OCI-LY1 (cell line): ENCODE data around the gene SLC25A45.

Source experiments
- H2AFZ ChIP-seq: fragments of 200-600 bp; sonication (generic), shearing (Covaris generic); 2 replicates; pipeline ENCODE4 v1.6.0; 2014; ENCODE audit warnings: antibody characterized with exemption, mild to moderate bottlenecking, low read length
- H3F3A ChIP-seq: fragments of 200-600 bp; sonication (generic), shearing (Covaris generic); 2 replicates; pipeline ENCODE4 v1.6.0; 2014; ENCODE audit warnings: mild to moderate bottlenecking, antibody characterized with exemption, low read length, moderate library complexity; ENCODE audit not compliant: insufficient read depth
- H3K27ac ChIP-seq: fragments of 200-600 bp; sonication (generic); 2 replicates; pipeline ENCODE4 v1.5.1; 2014; ENCODE audit warnings: low read length, mixed run types, mild to moderate bottlenecking, low read depth; ENCODE audit not compliant: poor library complexity, severe bottlenecking
- H3K27me3 ChIP-seq: fragments of 200-600 bp; sonication (generic); 2 replicates; pipeline ENCODE4 v1.6.0; 2014; ENCODE audit warnings: antibody characterized with exemption, mild to moderate bottlenecking, low read length, moderate library complexity; ENCODE audit not compliant: insufficient read depth
- H3K36me3 ChIP-seq: fragments of 200-600 bp; sonication (generic); 2 replicates; pipeline ENCODE4 v1.6.1; 2014; ENCODE audit warnings: mild to moderate bottlenecking, antibody characterized with exemption, low read length, moderate library complexity, mixed read lengths; ENCODE audit not compliant: insufficient read depth
- H3K4me1 ChIP-seq: fragments of 200-600 bp; sonication (generic); 2 replicates; pipeline ENCODE4 v1.5.1; 2014; ENCODE audit warnings: mild to moderate bottlenecking, low read length, moderate library complexity; ENCODE audit not compliant: insufficient read depth, severe bottlenecking
- H3K4me2 ChIP-seq: fragments of 200-600 bp; sonication (generic), shearing (Covaris generic); 2 replicates; pipeline ENCODE4 v1.6.1; 2014; ENCODE audit warnings: low read length
- H3K4me3 ChIP-seq: fragments of 200-600 bp; sonication (generic); 2 replicates; pipeline ENCODE4 v1.5.1; 2014; ENCODE audit warnings: low read length, low read depth, mild to moderate bottlenecking, mixed read lengths; ENCODE audit not compliant: poor library complexity, severe bottlenecking
- H3K79me2 ChIP-seq: fragments of 200-600 bp; shearing (Covaris generic); 2 replicates; pipeline ENCODE4 v1.6.1; 2016; ENCODE audit warnings: mixed run types, low read length, mixed read lengths; ENCODE audit not compliant: insufficient read depth
- H3K9ac ChIP-seq: fragments of 200-600 bp; sonication (generic), shearing (Covaris generic); 2 replicates; pipeline ENCODE4 v1.6.1; 2014; ENCODE audit warnings: mild to moderate bottlenecking, low read length, mixed read lengths
- H3K9me2 ChIP-seq: fragments of 200-600 bp; sonication (generic), shearing (Covaris generic); 2 replicates; pipeline ENCODE4 v1.6.1; 2014; ENCODE audit warnings: low read depth, mild to moderate bottlenecking, low read length, mixed read lengths
- H3K9me3 ChIP-seq: fragments of 200-600 bp; shearing (Covaris generic); 2 replicates; pipeline ENCODE4 v1.6.1; 2014; ENCODE audit warnings: low read length, mixed read lengths
- H4K20me1 ChIP-seq: fragments of 200-600 bp; sonication (generic), shearing (Covaris generic); 2 replicates; pipeline ENCODE4 v1.6.0; 2016; ENCODE audit warnings: mild to moderate bottlenecking, low read length; ENCODE audit not compliant: insufficient read depth
- CTCF ChIP-seq: fragments of 200-600 bp; sonication (generic), shearing (Covaris generic); IDR thresholded peaks from 2 replicates; pipeline ENCODE4 v1.5.1; 2017; ENCODE audit warnings: mild to moderate bottlenecking, antibody characterized with exemption, low read length, moderate library complexity, mixed read lengths
- EZH2 ChIP-seq: fragments of 200-600 bp; sonication (generic), shearing (Covaris generic); IDR thresholded peaks from 2 replicates; pipeline ENCODE4 v1.8.0; 2017; ENCODE audit warnings: borderline replicate concordance, mixed run types, mild to moderate bottlenecking, antibody characterized with exemption, low read length, moderate library complexity, mixed read lengths

SLC25A45 gene

GRCh38 chr11:65412271-65413076, 30.0 kb upstream of the SLC25A45 start:
- Histone ChIP-seq H3K36me3 (peaks cover 51% of the 10 kb centered on the region), H2AFZ (no peak overlapping the region), H3K27ac (no peak overlapping the region), H3K9me2 (no peaks in the 10 kb centered on the region), H3K4me1 (peaks cover 47% of the 10 kb centered on the region), H3K9me3 (no peaks in the 10 kb centered on the region), H3K9ac (no peak overlapping the region), H3K4me2 (no peak overlapping the region), H3K4me3 (no peak overlapping the region), H3K27me3 (no peaks in the 10 kb centered on the region), H3K79me2 (no peaks in the 10 kb centered on the region; the same call in 1 of the 2 replicates), H3F3A (0 out of 2 replicates have a peak, but pooled peaks cover 5% of the 10 kb centered on the region), H4K20me1 (no peaks in the 10 kb centered on the region)
- TF ChIP-seq CTCF = no peak
- TF ChIP-seq EZH2 = no peak

- H3F3A ChIP-seq = 0 out of 2 replicates have a peak, but pooled peaks cover 5% of the 10 kb centered on the region
- no peaks in the 10 kb centered on the region; the same call in 1 of the 2 replicates for H3K79me2 ChIP-seq
- TF ChIP-seq EZH2 = no peak
- TF ChIP-seq CTCF = no peak
- H3K4me3 ChIP-seq = no peak overlapping the region
- H3K27me3 ChIP-seq = no peaks in the 10 kb centered on the region
- peaks cover 58% of the 10 kb centered on the region for H3K36me3 ChIP-seq
- no peak overlapping the region for H3K27ac ChIP-seq
- H3K9me2 ChIP-seq = no peaks in the 10 kb centered on the region
- no peak overlapping the region for H3K9ac ChIP-seq
- no peak overlapping the region for H3K4me2 ChIP-seq
- H3K9me3 ChIP-seq = no peaks in the 10 kb centered on the region
- peaks cover 42% of the 10 kb centered on the region for H3K4me1 ChIP-seq
- H2AFZ ChIP-seq = no peak overlapping the region
- H4K20me1 ChIP-seq = no peaks in the 10 kb centered on the region
These were observed 29.2 kb upstream of the SLC25A45 start for GRCh38 chr11:65411681-65412070.

GRCh38 chr11:65410936-65411680, 28.7 kb upstream of the SLC25A45 start:
- no peak for TF ChIP-seq EZH2
- TF ChIP-seq CTCF = no peak
- H3K79me2 ChIP-seq = no peaks in the 10 kb centered on the region
- peaks cover 37% of the 10 kb centered on the region for H3K4me1 ChIP-seq
- H3K9ac ChIP-seq = no peak overlapping the region
- H3K36me3 ChIP-seq = peaks cover 63% of the 10 kb centered on the region
- H3K27ac ChIP-seq = no peak overlapping the region
- H3K27me3 ChIP-seq = no peaks in the 10 kb centered on the region
- no peak overlapping the region for H2AFZ ChIP-seq
- no peak overlapping the region for H3K4me2 ChIP-seq
- 0 out of 2 replicates have a peak, but pooled peaks cover 5% of the 10 kb centered on the region for H3F3A ChIP-seq
- H3K9me3 ChIP-seq = no peaks in the 10 kb centered on the region
- H3K4me3 ChIP-seq = no peak overlapping the region
- no peaks in the 10 kb centered on the region for H4K20me1 ChIP-seq
- H3K9me2 ChIP-seq = no peaks in the 10 kb centered on the region
